ENCODE data around the gene CARMIL1. TPM values are rescaled to one million over a fixed set of nuclear protein-coding genes. Genes with fewer than 3 reads are reported as not detected.

CARMIL1 gene
- total RNA-seq, 1 donor from 2014 or later = 8.4 TPM

- intact Hi-C loops (cut with micrococcal nuclease) = no loop called here
These were observed 54.3 kb downstream of the CARMIL1 start for GRCh38 chr6:25333471-25333870.

DNA sequence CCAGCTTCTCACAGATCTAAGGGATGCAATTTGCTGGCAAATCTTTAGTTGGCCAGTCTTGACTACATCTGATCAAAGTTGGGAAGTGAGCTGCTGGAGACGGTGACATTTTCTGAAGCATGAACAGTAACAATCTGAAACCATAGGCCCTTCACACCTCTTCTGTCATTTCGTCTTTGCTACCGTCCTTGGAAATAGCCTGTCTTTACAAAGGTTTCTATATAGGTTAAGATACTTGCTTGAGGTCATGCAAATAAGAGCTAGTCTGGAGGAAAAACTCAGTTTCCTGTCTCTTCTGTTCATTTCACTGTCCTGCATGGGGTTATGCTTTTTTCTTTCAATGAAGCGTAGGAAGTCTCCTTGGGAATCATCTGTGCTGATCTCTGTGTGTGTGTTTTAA, 55.6 kb downstream of the CARMIL1 start:
- no peak for DNase-seq
- Histone ChIP-seq H3K9me3 (replicated peaks) (no peaks in the 10 kb centered on the region), H3K27ac (replicated peaks) (no peak overlapping the region), H3K36me3 (no peaks in the 10 kb centered on the region), H3K4me3 (no peak overlapping the region), H3K27me3 (ENCODE audit: low read depth) (peaks cover 4% of the 10 kb centered on the region), H3K4me1 (peaks cover 34% of the 10 kb centered on the region)
- intact Hi-C loops (cut with micrococcal nuclease) = no loop called here
- no peak for TF ChIP-seq CTCF (IDR thresholded peaks at IDR 0.05; ENCODE audit: borderline replicate concordance)

More at GRCh38 chr6:25333471-25333870, 54.3 kb downstream of the CARMIL1 start:
- Histone ChIP-seq H3K27ac (replicated peaks) (no peak overlapping the region), H3K27me3 (ENCODE audit: low read depth) (peaks cover 4% of the 10 kb centered on the region), H3K4me1 (peaks cover 34% of the 10 kb centered on the region), H3K36me3 (no peaks in the 10 kb centered on the region), H3K4me3 (no peak overlapping the region), H3K9me3 (replicated peaks) (no peaks in the 10 kb centered on the region)
- no peak for DNase-seq
- TF ChIP-seq CTCF (IDR thresholded peaks at IDR 0.05; ENCODE audit: borderline replicate concordance) = no peak

DNA sequence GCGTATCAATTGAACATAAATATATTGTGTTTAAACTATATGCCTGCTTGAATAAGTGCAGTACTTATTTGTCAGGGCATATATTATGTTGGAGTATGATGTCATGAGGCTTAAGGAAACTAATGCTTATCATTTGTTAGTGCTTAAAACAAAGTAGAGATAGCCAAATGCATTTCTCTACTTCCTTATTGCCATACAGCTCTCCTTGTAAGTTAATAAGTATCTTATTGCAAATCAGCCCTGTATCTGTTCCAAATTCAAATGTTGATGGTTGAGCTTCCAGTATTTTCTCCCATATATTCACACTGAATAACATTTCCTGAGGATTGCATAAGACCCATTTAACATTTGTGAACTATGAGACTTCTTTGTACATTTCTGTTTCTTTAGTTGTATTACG, 57.8 kb downstream of the CARMIL1 start:
- Histone ChIP-seq H3K9me3 (replicated peaks) (no peaks in the 10 kb centered on the region), H3K27me3 (ENCODE audit: low read depth) (no peaks in the 10 kb centered on the region), H3K27ac (replicated peaks) (no peak overlapping the region), H3K36me3 (no peaks in the 10 kb centered on the region), H3K4me1 (peaks cover 20% of the 10 kb centered on the region), H3K4me3 (no peak overlapping the region)
- DNase-seq = no peak
- no peak for TF ChIP-seq CTCF (IDR thresholded peaks at IDR 0.05; ENCODE audit: borderline replicate concordance)
- intact Hi-C loops (cut with micrococcal nuclease) = no loop called here

DNA sequence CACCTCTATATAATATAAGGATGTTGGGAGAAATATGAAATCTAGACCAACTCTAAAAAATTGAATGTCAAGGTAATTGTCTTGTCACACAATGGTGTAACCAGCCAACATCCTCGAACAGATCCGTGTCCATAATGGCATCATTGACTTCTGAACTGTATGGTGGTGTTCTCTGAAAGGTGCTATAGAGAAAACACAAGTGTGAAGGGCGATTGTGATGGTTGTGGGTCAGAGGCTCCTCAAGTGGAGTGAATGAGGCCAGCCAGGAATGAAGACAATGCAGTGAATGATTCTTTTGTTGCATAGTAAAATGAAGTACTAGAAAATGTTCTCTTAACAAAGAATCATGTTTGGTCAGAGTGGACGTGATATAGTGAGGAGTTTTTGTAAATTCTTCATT, 58.3 kb downstream of the CARMIL1 start:
- Histone ChIP-seq H3K27me3 (ENCODE audit: low read depth) (no peaks in the 10 kb centered on the region), H3K9me3 (replicated peaks) (no peaks in the 10 kb centered on the region), H3K4me1 (peaks cover 16% of the 10 kb centered on the region), H3K27ac (replicated peaks) (no peak overlapping the region), H3K36me3 (no peaks in the 10 kb centered on the region), H3K4me3 (no peak overlapping the region)
- no peak for TF ChIP-seq CTCF (IDR thresholded peaks at IDR 0.05; ENCODE audit: borderline replicate concordance)
- no peak for DNase-seq
- intact Hi-C loops (cut with micrococcal nuclease) = no loop called here

DNA sequence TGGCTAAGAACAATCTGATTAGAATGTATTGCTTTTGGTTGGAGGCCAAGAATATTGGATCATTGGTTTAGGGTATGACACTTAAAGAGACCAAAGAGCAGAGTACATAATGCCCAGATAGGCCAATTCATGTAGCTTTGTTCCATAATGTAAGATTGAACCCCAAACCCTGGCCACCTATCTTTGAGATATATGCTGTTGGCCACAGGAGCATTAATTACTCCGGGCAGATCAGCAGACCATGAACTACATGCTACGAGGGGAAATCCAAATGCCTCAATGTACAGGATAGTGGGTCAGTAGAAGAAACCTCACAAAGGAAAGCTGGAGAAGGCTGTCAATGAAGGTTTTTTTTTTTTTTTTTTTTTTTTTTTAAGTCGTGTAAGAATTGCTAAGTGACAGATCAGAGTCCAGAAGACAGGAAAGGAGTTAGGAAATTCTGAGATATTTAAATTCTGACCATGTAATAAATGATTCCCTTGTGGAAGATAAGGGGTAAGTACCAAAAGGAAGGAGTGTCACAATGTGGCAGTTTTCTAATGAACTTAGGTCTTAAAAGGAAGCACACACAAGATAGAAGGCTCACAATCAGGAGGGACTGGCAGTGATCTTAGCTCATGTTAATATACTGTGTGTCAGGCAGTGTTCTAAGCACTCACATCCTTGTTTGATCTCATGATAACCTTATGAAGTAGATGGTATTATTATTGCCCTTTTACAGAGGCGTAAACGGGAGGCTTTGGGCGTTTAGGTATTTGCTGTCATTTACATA, 61.4 kb downstream of the CARMIL1 start:
- TF ChIP-seq CTCF (IDR thresholded peaks at IDR 0.05; ENCODE audit: borderline replicate concordance) = no peak
- H3K9me3 ChIP-seq (replicated peaks) = no peaks in the 10 kb centered on the region
- intact Hi-C loops (cut with micrococcal nuclease) = no loop called here
- no peaks in the 10 kb centered on the region for H3K36me3 ChIP-seq
- no peak overlapping the region for H3K27ac ChIP-seq (replicated peaks)
- H3K4me3 ChIP-seq = no peak overlapping the region
- DNase-seq = no peak
- H3K27me3 ChIP-seq (ENCODE audit: low read depth) = no peaks in the 10 kb centered on the region
- no peaks in the 10 kb centered on the region for H3K4me1 ChIP-seq

Measured in left ventricle myocardium inferior (tissue), 1 donor.